HEK293 (cell line): ENCODE results near the gene CST9L.

Source experiments
- CTCF ChIP-seq: fragments of 450-650 bp; formaldehyde crosslinking; IDR thresholded peaks from 2 replicates; pipeline ENCODE4 v1.5.1; 2016; ENCODE audit warnings: missing biosample characterization, missing genetic modification characterization
- OVOL3 ChIP-seq: fragments of 450-650 bp; formaldehyde crosslinking; IDR thresholded peaks from 2 replicates; pipeline ENCODE4 v1.5.1; 2016; ENCODE audit warnings: missing biosample characterization, missing genetic modification characterization
- PRDM6 ChIP-seq: fragments of 450-650 bp; formaldehyde crosslinking; IDR thresholded peaks from 2 replicates; pipeline ENCODE4 v1.5.1; 2017; ENCODE audit warnings: missing biosample characterization, missing genetic modification characterization
- SP2 ChIP-seq: fragments of 450-650 bp; formaldehyde crosslinking; IDR thresholded peaks from 2 replicates; pipeline ENCODE4 v1.5.1; 2016; ENCODE audit warnings: missing biosample characterization, missing genetic modification characterization
- TCF7L2 ChIP-seq: IDR thresholded peaks from 2 replicates; pipeline ENCODE4 v1.6.1; 2011; ENCODE audit warnings: low read depth, mild to moderate bottlenecking, inconsistent platforms, low read length, moderate library complexity, borderline replicate concordance
- ZBTB17 ChIP-seq: fragments of 450-650 bp; formaldehyde crosslinking; IDR thresholded peaks from 2 replicates; pipeline ENCODE4 v1.5.1; 2016; ENCODE audit warnings: missing biosample characterization, missing genetic modification characterization
- ZNF24 ChIP-seq: fragments of 450-650 bp; formaldehyde crosslinking; IDR thresholded peaks from 2 replicates; pipeline ENCODE4 v1.5.1; 2016; ENCODE audit warnings: missing biosample characterization, missing genetic modification characterization
- ZNF335 ChIP-seq: fragments of 450-650 bp; formaldehyde crosslinking; conservative IDR thresholded peaks from 2 replicates; pipeline ENCODE4 v1.5.1; 2016; ENCODE audit warnings: missing biosample characterization, missing genetic modification characterization
- ZNF449 ChIP-seq: fragments of 450-650 bp; formaldehyde crosslinking; IDR thresholded peaks from 2 replicates; pipeline ENCODE4 v1.5.1; 2017; ENCODE audit warnings: missing biosample characterization, mild to moderate bottlenecking, missing genetic modification characterization, moderate library complexity
- ZNF510 ChIP-seq: fragments of 450-650 bp; formaldehyde crosslinking; IDR thresholded peaks from 2 replicates; pipeline ENCODE4 v1.5.1; 2018; ENCODE audit warnings: mild to moderate bottlenecking, missing genetic modification characterization, missing biosample characterization; ENCODE audit not compliant: insufficient replicate concordance
- ZNF558 ChIP-seq: fragments of 450-650 bp; formaldehyde crosslinking; IDR thresholded peaks from 2 replicates; pipeline ENCODE4 v1.5.1; 2016; ENCODE audit warnings: missing biosample characterization, missing genetic modification characterization
- TF ChIP-seq, protein P1 (sequence below): sonication (generic); formaldehyde crosslinking; IDR thresholded peaks from 2 replicates; pipeline ENCODE4 v1.8.1; 2022; ENCODE audit warnings: mild to moderate bottlenecking, moderate library complexity, missing genetic modification reagents
- TF ChIP-seq, protein P2 (sequence below): fragments of 450-650 bp; formaldehyde crosslinking; IDR thresholded peaks from 2 replicates; pipeline ENCODE4 v1.5.1; 2016; ENCODE audit warnings: missing biosample characterization, missing genetic modification characterization

DNA sequence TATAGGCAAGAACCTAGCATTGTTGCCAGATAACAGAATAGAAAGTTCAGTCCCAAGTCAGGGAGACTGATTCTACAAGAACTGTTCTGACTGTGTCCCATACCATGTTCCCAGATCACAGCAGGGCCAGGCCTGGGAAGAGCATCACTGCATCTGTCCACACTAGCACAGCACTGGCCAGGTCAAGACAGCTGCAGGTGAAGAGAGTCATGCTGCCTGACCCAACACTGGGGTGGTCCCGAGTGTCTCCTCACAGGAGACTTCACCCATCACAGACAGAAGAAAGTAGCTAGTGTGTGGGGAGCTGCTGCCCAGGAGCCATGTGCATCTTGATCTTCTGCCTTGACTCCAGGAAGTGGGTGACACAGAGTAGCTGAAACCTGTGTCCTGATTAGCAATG lies 1.3 kb upstream of the CST9L start:
- no peak for TF ChIP-seq CTCF (tag by site-specific recombination)
- TF ChIP-seq TCF7L2, result no peak
- no peak for TF ChIP-seq PRDM6 (tag by site-specific recombination)
- no peak for TF ChIP-seq ZNF24
- TF ChIP-seq ZNF510, result no peak
- TF ChIP-seq SP2 (tag by site-specific recombination), result no peak
- TF ChIP-seq, protein P1, sequence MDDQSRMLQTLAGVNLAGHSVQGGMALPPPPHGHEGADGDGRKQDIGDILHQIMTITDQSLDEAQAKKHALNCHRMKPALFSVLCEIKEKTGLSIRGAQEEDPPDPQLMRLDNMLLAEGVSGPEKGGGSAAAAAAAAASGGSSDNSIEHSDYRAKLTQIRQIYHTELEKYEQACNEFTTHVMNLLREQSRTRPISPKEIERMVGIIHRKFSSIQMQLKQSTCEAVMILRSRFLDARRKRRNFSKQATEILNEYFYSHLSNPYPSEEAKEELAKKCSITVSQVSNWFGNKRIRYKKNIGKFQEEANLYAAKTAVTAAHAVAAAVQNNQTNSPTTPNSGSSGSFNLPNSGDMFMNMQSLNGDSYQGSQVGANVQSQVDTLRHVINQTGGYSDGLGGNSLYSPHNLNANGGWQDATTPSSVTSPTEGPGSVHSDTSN, result no peak
- TF ChIP-seq ZNF449 (tag by site-specific recombination), result no peak
- TF ChIP-seq ZNF335 (tag by site-specific recombination), result no peak
- TF ChIP-seq ZNF558 (tag by site-specific recombination), result no peak
- TF ChIP-seq ZBTB17, result no peak
- TF ChIP-seq, protein P2, sequence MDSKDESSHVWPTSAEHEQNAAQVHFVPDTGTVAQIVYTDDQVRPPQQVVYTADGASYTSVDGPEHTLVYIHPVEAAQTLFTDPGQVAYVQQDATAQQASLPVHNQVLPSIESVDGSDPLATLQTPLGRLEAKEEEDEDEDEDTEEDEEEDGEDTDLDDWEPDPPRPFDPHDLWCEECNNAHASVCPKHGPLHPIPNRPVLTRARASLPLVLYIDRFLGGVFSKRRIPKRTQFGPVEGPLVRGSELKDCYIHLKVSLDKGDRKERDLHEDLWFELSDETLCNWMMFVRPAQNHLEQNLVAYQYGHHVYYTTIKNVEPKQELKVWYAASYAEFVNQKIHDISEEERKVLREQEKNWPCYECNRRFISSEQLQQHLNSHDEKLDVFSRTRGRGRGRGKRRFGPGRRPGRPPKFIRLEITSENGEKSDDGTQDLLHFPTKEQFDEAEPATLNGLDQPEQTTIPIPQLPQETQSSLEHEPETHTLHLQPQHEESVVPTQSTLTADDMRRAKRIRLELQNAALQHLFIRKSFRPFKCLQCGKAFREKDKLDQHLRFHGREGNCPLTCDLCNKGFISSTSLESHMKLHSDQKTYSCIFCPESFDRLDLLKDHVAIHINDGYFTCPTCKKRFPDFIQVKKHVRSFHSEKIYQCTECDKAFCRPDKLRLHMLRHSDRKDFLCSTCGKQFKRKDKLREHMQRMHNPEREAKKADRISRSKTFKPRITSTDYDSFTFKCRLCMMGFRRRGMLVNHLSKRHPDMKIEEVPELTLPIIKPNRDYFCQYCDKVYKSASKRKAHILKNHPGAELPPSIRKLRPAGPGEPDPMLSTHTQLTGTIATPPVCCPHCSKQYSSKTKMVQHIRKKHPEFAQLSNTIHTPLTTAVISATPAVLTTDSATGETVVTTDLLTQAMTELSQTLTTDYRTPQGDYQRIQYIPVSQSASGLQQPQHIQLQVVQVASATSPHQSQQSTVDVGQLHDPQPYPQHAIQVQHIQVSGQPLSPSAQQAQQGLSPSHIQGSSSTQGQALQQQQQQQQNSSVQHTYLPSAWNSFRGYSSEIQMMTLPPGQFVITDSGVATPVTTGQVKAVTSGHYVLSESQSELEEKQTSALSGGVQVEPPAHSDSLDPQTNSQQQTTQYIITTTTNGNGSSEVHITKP, result no peak
- TF ChIP-seq OVOL3 (tag by site-specific recombination), result no peak
